ENCODE measurements around the gene KLF13. TPM values are rescaled to one million over a fixed set of nuclear protein-coding genes. Genes with fewer than 3 reads are reported as not detected.

KLF13 gene
- total RNA-seq, 1 experiment from 2014 or later = 60.1 TPM

GRCh38 chr15:31324186-31324585 lies 2.4 kb upstream of the KLF13 start:
- peaks cover 5% of the 10 kb centered on the region for H3K79me2 ChIP-seq (ENCODE audit: insufficient read depth, low read length)
- no peak overlapping the region for H2AFZ ChIP-seq (ENCODE audit: low read depth, low read length, poor library complexity, severe bottlenecking)
- peaks cover 7 to 19% of the 10 kb centered on the region in 2 experiments; a peak in 2 of 4 replicates for H3K4me1 ChIP-seq (ENCODE audit: control insufficient read depth in 1 of 2, insufficient read depth in 2 of 2, low read length in 2 of 2)
- intact Hi-C loops (cut with micrococcal nuclease) = no loop called here
- POLR2A ChIA-PET = no interaction called here
- DNase-seq (ENCODE audit: low read depth, low spot score) (no peak), ATAC-seq (no peak)
- no peak overlapping the region for H3K9ac ChIP-seq (ENCODE audit: low read length)
- CTCF ChIA-PET = interaction anchor here (1.9 kb wide), 1 partner anchor 109 kb away, joined by 5 read pairs; no protein-coding TSS in a partner anchor
- no peak overlapping the region for H3K27ac ChIP-seq (ENCODE audit: low read depth, low read length)
- no peaks in the 10 kb centered on the region for H3K9me2 ChIP-seq (ENCODE audit: insufficient read depth)
- no peak for TF ChIP-seq ELF1 (IDR thresholded peaks at IDR 0.05; ENCODE audit: borderline replicate concordance, low read depth)
- no peak for TF ChIP-seq SIN3A (IDR thresholded peaks at IDR 0.05; ENCODE audit: low read depth)
- TF ChIP-seq, protein P1, sequence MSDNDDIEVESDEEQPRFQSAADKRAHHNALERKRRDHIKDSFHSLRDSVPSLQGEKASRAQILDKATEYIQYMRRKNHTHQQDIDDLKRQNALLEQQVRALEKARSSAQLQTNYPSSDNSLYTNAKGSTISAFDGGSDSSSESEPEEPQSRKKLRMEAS (IDR thresholded peaks at IDR 0.05) = no peak
- TF ChIP-seq TCF7L2 (IDR thresholded peaks at IDR 0.05; ENCODE audit: borderline replicate concordance, extremely low read depth, insufficient read depth, insufficient read length) = no peak
- TF ChIP-seq CEBPB (IDR thresholded peaks at IDR 0.05; ENCODE audit: low read depth) = no peak
- no peak for TF ChIP-seq JUND (IDR thresholded peaks at IDR 0.05)
- no peak for TF ChIP-seq ATF3 (IDR thresholded peaks at IDR 0.05)
- TF ChIP-seq, protein P2, sequence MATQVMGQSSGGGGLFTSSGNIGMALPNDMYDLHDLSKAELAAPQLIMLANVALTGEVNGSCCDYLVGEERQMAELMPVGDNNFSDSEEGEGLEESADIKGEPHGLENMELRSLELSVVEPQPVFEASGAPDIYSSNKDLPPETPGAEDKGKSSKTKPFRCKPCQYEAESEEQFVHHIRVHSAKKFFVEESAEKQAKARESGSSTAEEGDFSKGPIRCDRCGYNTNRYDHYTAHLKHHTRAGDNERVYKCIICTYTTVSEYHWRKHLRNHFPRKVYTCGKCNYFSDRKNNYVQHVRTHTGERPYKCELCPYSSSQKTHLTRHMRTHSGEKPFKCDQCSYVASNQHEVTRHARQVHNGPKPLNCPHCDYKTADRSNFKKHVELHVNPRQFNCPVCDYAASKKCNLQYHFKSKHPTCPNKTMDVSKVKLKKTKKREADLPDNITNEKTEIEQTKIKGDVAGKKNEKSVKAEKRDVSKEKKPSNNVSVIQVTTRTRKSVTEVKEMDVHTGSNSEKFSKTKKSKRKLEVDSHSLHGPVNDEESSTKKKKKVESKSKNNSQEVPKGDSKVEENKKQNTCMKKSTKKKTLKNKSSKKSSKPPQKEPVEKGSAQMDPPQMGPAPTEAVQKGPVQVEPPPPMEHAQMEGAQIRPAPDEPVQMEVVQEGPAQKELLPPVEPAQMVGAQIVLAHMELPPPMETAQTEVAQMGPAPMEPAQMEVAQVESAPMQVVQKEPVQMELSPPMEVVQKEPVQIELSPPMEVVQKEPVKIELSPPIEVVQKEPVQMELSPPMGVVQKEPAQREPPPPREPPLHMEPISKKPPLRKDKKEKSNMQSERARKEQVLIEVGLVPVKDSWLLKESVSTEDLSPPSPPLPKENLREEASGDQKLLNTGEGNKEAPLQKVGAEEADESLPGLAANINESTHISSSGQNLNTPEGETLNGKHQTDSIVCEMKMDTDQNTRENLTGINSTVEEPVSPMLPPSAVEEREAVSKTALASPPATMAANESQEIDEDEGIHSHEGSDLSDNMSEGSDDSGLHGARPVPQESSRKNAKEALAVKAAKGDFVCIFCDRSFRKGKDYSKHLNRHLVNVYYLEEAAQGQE (IDR thresholded peaks at IDR 0.05; ENCODE audit: low read depth) = no peak
- no peak for TF ChIP-seq EZH2phosphoT487 (IDR thresholded peaks at IDR 0.05; ENCODE audit: borderline replicate concordance)
- TF ChIP-seq YY1 (IDR thresholded peaks at IDR 0.05; ENCODE audit: extremely low read depth, insufficient replicate concordance, low read depth, low read length) = no peak
- TF ChIP-seq EGR1 (IDR thresholded peaks at IDR 0.05; ENCODE audit: low read depth) = no peak
- TF ChIP-seq SRF (IDR thresholded peaks at IDR 0.05; ENCODE audit: low read depth) = no peak
- TF ChIP-seq ZNF274 (IDR thresholded peaks at IDR 0.05; ENCODE audit: low read depth, low read length) = no peak
- TF ChIP-seq, protein P3, sequence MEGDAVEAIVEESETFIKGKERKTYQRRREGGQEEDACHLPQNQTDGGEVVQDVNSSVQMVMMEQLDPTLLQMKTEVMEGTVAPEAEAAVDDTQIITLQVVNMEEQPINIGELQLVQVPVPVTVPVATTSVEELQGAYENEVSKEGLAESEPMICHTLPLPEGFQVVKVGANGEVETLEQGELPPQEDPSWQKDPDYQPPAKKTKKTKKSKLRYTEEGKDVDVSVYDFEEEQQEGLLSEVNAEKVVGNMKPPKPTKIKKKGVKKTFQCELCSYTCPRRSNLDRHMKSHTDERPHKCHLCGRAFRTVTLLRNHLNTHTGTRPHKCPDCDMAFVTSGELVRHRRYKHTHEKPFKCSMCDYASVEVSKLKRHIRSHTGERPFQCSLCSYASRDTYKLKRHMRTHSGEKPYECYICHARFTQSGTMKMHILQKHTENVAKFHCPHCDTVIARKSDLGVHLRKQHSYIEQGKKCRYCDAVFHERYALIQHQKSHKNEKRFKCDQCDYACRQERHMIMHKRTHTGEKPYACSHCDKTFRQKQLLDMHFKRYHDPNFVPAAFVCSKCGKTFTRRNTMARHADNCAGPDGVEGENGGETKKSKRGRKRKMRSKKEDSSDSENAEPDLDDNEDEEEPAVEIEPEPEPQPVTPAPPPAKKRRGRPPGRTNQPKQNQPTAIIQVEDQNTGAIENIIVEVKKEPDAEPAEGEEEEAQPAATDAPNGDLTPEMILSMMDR (IDR thresholded peaks at IDR 0.05 in 2 of 3, conservative IDR thresholded peaks at IDR 0.05 in 1 of 3; ENCODE audit: borderline replicate concordance in 1 of 3, insufficient read depth in 1 of 3, low read depth in 2 of 3, low read length in 2 of 3) = no peak
- TF ChIP-seq FOSL1 (IDR thresholded peaks at IDR 0.05; ENCODE audit: low read depth) = no peak
- TF ChIP-seq SP1 (IDR thresholded peaks at IDR 0.05; ENCODE audit: low read depth) = no peak
- no peak for TF ChIP-seq EZH2 (IDR thresholded peaks at IDR 0.05)
- no peak overlapping the region for H3K4me2 ChIP-seq (ENCODE audit: low read length)
- H4K20me1 ChIP-seq (ENCODE audit: insufficient read depth) = no peaks in the 10 kb centered on the region
- RAD21 ChIA-PET (ENCODE audit: low non-redundant PET in 1 of 2, low total read pairs in 2 of 2, uncharacterized antibody in 2 of 2, unreplicated experiment in 2 of 2) = no interaction called here
- no peaks in the 10 kb centered on the region for H3K27me3 ChIP-seq (ENCODE audit: insufficient read depth, low read length)
- no peaks in the 10 kb centered on the region for H3K9me3 ChIP-seq (ENCODE audit: control insufficient read depth in 1 of 2, insufficient read depth in 1 of 2, low read depth in 1 of 2, low read length in 2 of 2)
- no peak overlapping the region for H3K4me3 ChIP-seq (replicated peaks in 1 of 2; ENCODE audit: low read depth in 1 of 2, low read length in 2 of 2)
- BruUV-seq (replicated peaks) = no TSS peak
- H3K36me3 ChIP-seq (ENCODE audit: control insufficient read depth in 1 of 2, insufficient read depth in 2 of 2, low read length in 2 of 2) = no peaks in the 10 kb centered on the region

Measured in HCT116 (cell line).